Activated naive CD8-positive, alpha-beta T cell treated with anti-CD3 and anti-CD28 coated beads, Interleukin-2, amount 10 ng/mL, durations not matched to agents 7 days and 5 days (primary cell): ENCODE data around the gene GALNT18. TPM values are rescaled to one million over a fixed set of nuclear protein-coding genes. Genes with fewer than 3 reads are reported as not detected.
A peak's percentile ranks its signal among the peaks of the same experiment; 100 is the strongest.

Experiments used
- ATAC-seq: fragments of 150-1000 bp; cut with Tn5 transposase; one replicate; pipeline ENCODE4 v1.10.0; 2021; ENCODE audit warnings: low read depth, moderate library complexity
- POLR2A ChIA-PET: fragments of 350-600 bp; sonication (Branson Sonifier 250); formaldehyde crosslinking; loops from one replicate; lab custom pipeline; 2021; ENCODE audit warnings: antibody characterized with exemption; lab: Charles Lee
- DNase-seq: peaks from one replicate; pipeline ENCODE4 v3.0.0; 2021
- H3K27ac Mint-ChIP-seq: one replicate; pipeline ENCODE4 v1.8.0; 2022; ENCODE audit warnings: mild to moderate bottlenecking, mixed read lengths
- H3K27me3 Mint-ChIP-seq: one replicate; pipeline ENCODE4 v1.8.0; 2022; ENCODE audit warnings: mild to moderate bottlenecking, moderate library complexity, mixed read lengths
- H3K36me3 Mint-ChIP-seq: one replicate; pipeline ENCODE4 v1.8.0; 2021; ENCODE audit warnings: mild to moderate bottlenecking, mixed read lengths
- H3K4me1 Mint-ChIP-seq: one replicate; pipeline ENCODE4 v1.8.0; 2021; ENCODE audit warnings: mixed read lengths
- H3K4me3 Mint-ChIP-seq: one replicate; pipeline ENCODE4 v1.8.0; 2022; ENCODE audit warnings: mild to moderate bottlenecking, moderate library complexity, mixed read lengths
- H3K9me3 Mint-ChIP-seq: one replicate; pipeline ENCODE4 v1.8.0; 2021; ENCODE audit warnings: mixed read lengths
- total RNA-seq, 2 experiments: library from RNA; stranded (reverse); gene quantifications; one replicate each; pipeline ENCODE4 v1.2.3, GENCODE V29; 2021

The GALNT18 gene
- total RNA-seq, 2 experiments from 2014 or later: 1.7 to 2.0 TPM

DNA sequence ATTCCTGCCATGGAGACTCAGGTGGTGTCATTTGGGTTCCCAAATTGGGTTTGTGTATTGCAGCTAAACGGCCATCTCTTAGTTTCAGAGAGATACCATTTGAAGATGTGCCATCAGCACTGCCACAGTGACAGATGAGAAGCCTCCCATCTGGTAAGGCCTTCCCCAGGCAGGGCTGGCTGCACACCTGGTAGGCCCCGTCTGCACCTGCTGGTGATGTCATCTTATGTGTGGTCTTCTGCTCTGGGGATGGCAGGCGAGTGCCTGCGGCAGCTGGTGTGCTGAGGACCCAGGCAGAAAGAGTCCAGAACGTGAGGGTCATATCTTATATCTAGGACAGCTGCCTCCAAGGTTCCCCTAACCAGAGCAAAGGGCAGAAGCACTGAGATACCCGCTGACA, 369.4 kb downstream of the GALNT18 start:
- Mint-ChIP-seq H3K27me3 (peaks cover 11% of the 10 kb centered on the region), H3K4me3 (no peak overlapping the region), H3K9me3 (no peaks in the 10 kb centered on the region), H3K36me3 (no peaks in the 10 kb centered on the region), H3K4me1 (no peaks in the 10 kb centered on the region), H3K27ac (no peak overlapping the region)
- POLR2A ChIA-PET: no interaction called here
- ATAC-seq: no peak
- no peak for DNase-seq

DNA sequence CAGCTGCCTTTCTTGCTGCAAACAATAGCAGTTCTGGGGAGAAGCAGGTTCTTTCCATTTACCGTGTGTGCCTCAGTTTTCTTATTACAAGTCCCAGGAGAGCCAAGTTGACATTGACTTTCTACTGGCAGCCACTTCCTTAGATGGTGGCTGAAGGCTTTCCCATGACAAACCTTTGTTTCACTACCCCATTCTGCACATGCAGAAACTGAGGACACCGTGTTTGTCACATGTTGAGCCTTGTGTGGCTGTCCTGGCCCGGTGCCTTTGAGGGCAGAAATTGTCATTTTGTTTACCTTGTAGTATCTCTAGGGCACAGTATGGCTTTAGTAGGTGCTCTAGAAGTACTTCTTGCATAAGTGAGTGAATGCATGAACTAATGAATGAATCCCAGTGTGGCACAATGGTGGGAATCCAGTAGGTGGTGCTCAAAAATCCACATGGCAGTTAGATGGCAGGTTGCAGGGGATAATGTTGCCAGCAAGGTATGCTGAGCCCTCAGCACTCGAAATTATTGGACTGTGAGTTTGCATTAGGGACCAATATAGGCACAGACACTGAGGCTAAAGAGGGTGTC, 370.3 kb downstream of the GALNT18 start:
- POLR2A ChIA-PET: no interaction called here
- peaks cover 7% of the 10 kb centered on the region for H3K27me3 Mint-ChIP-seq
- no peak for ATAC-seq
- H3K4me1 Mint-ChIP-seq: peaks cover 1% of the 10 kb centered on the region
- peaks cover 2% of the 10 kb centered on the region for H3K36me3 Mint-ChIP-seq
- H3K4me3 Mint-ChIP-seq: no peak overlapping the region
- peaks cover 4% of the 10 kb centered on the region for H3K9me3 Mint-ChIP-seq
- H3K27ac Mint-ChIP-seq: no peak overlapping the region
- no peak for DNase-seq

DNA sequence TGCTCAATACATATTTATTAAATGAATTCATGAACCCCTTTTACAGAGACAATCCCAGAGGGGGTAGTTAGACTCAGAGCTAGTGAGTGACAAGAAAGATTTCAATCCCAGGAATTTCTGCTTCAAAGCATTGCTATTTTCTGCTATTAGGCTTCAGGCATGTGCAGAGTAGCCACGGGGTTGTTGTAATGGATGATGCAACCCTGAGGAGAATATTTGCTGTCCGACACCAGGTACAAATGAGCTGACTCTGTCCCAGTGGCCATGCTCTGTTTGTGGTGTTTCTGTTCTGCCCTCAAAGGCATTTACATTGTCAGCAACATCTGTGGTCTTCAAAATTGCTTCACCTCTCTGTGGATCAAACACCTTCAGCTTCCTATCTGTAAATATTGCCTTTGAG, 371.3 kb downstream of the GALNT18 start:
- POLR2A ChIA-PET: no interaction called here
- peaks cover 1% of the 10 kb centered on the region for H3K4me1 Mint-ChIP-seq
- peaks cover 5% of the 10 kb centered on the region for H3K27me3 Mint-ChIP-seq
- no peak overlapping the region for H3K27ac Mint-ChIP-seq
- H3K36me3 Mint-ChIP-seq: peaks cover 2% of the 10 kb centered on the region
- peaks cover 4% of the 10 kb centered on the region for H3K9me3 Mint-ChIP-seq
- no peak overlapping the region for H3K4me3 Mint-ChIP-seq
- no peak for DNase-seq
- ATAC-seq: no peak

DNA sequence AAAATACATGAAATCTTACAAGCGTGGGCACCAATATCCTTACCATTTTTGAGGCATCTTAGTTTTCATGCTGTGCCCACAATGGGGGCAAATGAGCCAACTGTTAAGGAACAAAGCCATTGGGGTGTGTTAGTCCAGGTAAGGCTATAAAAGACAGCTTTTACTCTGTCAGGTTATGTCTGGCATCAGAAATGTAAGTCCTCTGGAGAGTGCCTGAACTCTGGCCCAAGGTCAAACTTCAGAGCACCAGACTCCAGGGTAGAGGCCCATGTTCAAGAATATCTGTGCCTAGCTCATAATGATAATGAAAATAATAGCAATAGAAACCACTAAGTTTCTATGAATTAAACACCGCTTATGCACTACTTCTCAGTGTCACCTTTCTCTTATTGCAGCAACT, 374.2 kb downstream of the GALNT18 start:
- H3K9me3 Mint-ChIP-seq: peaks cover 4% of the 10 kb centered on the region
- H3K4me3 Mint-ChIP-seq: no peak overlapping the region
- POLR2A ChIA-PET: no interaction called here
- ATAC-seq (no peak), DNase-seq (no peak)
- no peak overlapping the region for H3K27ac Mint-ChIP-seq
- peaks cover 2% of the 10 kb centered on the region for H3K36me3 Mint-ChIP-seq
- no peaks in the 10 kb centered on the region for H3K27me3 Mint-ChIP-seq
- peaks cover 1% of the 10 kb centered on the region for H3K4me1 Mint-ChIP-seq

DNA sequence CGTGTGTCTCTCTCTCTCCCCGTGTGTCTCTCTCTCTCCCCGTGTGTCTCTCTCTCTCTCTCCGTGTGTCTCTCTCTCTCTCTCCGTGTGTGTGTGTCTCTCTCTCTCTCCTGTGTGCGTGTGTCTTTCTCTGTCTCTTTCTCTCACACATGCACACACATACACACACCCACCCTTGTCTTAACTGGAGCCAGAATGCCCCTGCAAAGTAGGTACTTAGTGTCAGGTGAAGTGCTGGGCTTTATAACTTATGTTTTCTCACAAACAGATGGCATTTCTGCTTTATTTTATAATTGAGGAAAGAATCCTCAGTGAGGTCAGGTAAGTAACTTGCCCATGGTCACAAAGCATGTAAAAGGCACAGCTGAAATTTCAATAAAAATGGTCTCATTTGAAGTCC, 374.7 kb downstream of the GALNT18 start:
- peaks cover 4% of the 10 kb centered on the region for H3K9me3 Mint-ChIP-seq
- no peak for DNase-seq
- H3K36me3 Mint-ChIP-seq: peaks cover 2% of the 10 kb centered on the region
- H3K4me1 Mint-ChIP-seq: peaks cover 1% of the 10 kb centered on the region
- H3K27ac Mint-ChIP-seq: peak overlapping the region; percentile 73
- H3K4me3 Mint-ChIP-seq: no peak overlapping the region
- POLR2A ChIA-PET: no interaction called here
- H3K27me3 Mint-ChIP-seq: no peaks in the 10 kb centered on the region
- no peak for ATAC-seq

DNA sequence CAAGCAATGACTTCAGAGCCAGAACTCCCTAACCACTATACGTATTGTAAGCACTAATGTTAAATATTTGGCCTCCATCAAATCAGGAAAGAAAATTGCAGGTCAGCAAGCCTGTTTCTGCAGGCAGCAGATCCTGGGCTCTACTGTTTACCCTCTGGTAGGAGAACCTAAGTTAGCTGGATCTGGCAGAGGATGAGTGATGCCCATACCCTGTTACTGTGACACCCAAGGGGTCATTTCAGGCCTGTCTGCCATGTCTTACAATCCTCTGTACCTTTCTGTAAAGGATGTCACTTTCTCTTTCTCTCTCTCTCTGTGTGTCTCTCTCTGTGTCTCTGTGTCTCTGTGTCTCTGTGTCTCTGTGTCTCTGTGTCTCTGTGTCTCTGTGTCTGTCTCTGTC, 375.6 kb downstream of the GALNT18 start:
- POLR2A ChIA-PET: no interaction called here
- H3K36me3 Mint-ChIP-seq: peaks cover 2% of the 10 kb centered on the region
- no peak overlapping the region for H3K4me3 Mint-ChIP-seq
- ATAC-seq: no peak
- no peaks in the 10 kb centered on the region for H3K27me3 Mint-ChIP-seq
- no peak for DNase-seq
- H3K27ac Mint-ChIP-seq: no peak overlapping the region
- peaks cover 4% of the 10 kb centered on the region for H3K9me3 Mint-ChIP-seq
- H3K4me1 Mint-ChIP-seq: peaks cover 1% of the 10 kb centered on the region

DNA sequence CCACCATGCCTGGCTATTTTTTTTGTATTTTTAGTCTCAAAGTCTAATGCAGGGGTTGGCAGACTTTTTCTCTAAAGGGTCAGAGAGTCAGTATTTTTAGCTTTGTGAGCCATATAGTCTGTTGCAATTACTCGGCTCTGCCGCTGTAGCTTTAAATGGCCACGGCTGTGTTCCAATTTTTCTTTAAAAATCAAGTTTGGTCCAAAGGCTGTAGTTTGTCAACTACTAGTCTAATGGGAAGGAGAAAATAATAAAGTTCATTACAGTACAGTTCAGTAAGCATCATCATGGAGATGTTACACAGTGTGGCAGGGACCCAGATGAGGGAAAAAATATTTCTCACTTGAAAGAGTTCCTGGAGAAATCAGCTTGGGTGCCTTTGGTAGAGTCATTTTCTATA, 376.4 kb downstream of the GALNT18 start:
- ATAC-seq: no peak
- no peak overlapping the region for H3K4me3 Mint-ChIP-seq
- DNase-seq: no peak
- H3K9me3 Mint-ChIP-seq: peaks cover 4% of the 10 kb centered on the region
- no peaks in the 10 kb centered on the region for H3K27me3 Mint-ChIP-seq
- POLR2A ChIA-PET: no interaction called here
- peaks cover 2% of the 10 kb centered on the region for H3K36me3 Mint-ChIP-seq
- H3K27ac Mint-ChIP-seq: no peak overlapping the region
- peaks cover 1% of the 10 kb centered on the region for H3K4me1 Mint-ChIP-seq

DNA sequence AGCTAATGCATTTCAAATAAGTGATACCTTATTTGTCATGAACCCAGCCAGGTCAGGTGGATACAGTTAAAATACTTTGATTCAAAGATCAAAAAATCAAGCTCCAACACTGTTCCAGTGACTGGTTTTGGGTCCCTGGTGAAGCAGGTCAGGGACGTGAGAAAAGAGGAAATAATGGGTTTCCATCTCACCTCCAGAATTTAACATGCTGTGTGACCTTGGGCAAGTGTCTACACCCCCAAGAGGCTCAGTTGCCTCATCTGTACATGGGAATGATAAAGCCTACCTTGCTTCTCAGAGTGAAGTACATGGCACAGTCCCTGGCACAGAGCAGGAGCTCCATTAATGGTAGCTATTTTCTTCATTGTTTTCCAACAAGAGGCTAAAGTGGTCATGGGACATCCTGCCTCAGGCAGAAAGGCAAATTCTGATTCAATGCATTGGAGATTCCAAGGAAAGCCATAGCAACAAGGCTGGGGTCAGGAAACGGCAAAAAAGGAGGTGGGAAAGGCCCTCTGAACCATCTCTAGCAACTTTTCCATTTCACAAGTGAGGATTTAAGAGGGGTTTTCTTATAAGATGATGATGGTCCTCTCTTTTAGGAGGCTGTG, 377.2 kb downstream of the GALNT18 start:
- Mint-ChIP-seq H3K27ac (no peak overlapping the region), H3K27me3 (no peaks in the 10 kb centered on the region), H3K36me3 (peaks cover 2% of the 10 kb centered on the region), H3K4me1 (peaks cover 1% of the 10 kb centered on the region), H3K9me3 (peaks cover 4% of the 10 kb centered on the region), H3K4me3 (no peak overlapping the region)
- ATAC-seq: no peak
- POLR2A ChIA-PET: no interaction called here
- no peak for DNase-seq

DNA sequence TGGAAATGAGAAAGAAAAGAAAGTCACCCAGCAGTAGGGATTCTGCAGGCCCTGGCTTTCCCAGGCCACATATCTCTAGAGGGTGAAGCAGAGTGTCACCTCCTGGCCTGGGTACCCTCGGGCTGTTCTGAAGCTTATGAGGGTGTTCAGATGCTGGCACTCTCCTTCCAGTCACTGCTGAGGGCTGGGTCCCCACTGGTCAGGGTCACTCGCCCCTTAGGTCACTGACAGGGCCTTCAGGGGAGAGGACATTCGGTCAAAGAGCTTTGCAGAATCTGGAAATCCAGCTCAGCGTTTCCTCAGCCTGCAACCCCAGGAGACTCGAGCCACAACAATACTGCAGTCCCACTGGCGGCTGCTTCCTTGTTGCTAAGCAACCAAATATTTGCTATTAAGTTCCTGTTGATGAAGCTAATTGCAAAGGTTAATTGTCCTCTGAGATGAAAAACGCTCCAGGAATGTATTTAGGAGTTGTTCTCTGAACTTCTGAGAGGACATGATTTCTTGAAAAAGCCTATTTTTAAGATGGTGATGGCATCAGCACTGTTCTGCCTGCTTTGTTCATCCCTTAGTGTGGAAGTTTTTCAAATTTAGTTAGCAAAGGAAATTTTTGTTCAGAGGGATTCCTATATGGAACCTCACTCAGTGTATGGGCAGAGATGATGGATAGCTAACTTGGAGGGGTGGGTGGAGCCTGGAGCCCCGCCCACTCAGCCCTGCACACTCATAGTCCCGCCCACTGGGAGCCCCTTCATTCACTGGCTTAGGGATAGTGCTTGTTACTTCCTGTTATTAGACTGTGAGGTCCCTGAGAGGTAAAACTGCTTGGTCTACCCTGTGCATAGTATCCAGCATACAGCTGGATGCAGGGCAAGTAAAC, 378.0 kb downstream of the GALNT18 start:
- H3K4me3 Mint-ChIP-seq: no peak overlapping the region
- no peak overlapping the region for H3K27ac Mint-ChIP-seq
- no peaks in the 10 kb centered on the region for H3K27me3 Mint-ChIP-seq
- peaks cover 4% of the 10 kb centered on the region for H3K9me3 Mint-ChIP-seq
- DNase-seq: no peak
- peaks cover 2% of the 10 kb centered on the region for H3K36me3 Mint-ChIP-seq
- peaks cover 1% of the 10 kb centered on the region for H3K4me1 Mint-ChIP-seq
- POLR2A ChIA-PET: no interaction called here
- no peak for ATAC-seq

DNA sequence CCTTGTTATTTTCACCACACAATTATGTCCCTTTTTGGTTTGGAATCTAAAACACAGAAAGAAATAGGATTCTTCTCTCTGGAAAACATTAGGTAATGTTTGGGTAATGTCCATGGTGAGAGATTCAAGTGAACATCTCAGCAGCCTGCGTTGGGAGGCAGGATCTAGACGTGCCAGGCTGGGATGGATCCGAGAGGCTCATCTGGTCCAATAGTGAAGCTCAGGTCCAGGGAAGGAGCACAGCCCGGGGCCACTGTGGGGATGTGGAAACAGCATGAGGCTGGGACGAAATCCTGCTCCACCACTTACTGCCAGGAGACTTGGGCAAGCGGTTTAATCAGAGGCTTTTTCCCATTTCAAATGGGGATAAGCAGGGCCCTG, 378.6 kb downstream of the GALNT18 start:
- no peak overlapping the region for H3K4me3 Mint-ChIP-seq
- POLR2A ChIA-PET: no interaction called here
- DNase-seq: no peak
- no peak for ATAC-seq
- no peaks in the 10 kb centered on the region for H3K27me3 Mint-ChIP-seq
- no peak overlapping the region for H3K27ac Mint-ChIP-seq
- H3K4me1 Mint-ChIP-seq: peaks cover 1% of the 10 kb centered on the region
- peaks cover 4% of the 10 kb centered on the region for H3K9me3 Mint-ChIP-seq
- peaks cover 2% of the 10 kb centered on the region for H3K36me3 Mint-ChIP-seq

DNA sequence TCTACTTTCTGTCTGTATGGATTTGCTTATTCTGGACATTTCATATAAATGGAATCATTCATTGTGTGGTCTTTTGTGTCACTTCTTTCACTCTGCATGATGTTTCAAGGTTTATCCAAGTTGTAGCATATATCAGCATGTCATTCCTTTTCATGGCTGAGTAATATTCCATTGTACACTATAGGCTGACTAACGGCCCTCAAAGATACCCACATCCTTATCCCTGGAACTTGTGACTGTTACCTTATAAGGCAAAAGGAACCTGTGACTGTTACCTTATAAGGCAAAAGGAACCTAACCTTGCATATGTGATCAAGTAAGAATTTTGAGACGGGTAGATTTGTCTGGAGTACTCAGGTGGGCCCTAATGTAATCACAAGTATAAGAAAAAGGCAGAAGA, 380.5 kb downstream of the GALNT18 start:
- Mint-ChIP-seq H3K9me3 (no peaks in the 10 kb centered on the region), H3K4me3 (no peak overlapping the region), H3K27me3 (no peaks in the 10 kb centered on the region), H3K4me1 (no peaks in the 10 kb centered on the region), H3K36me3 (no peaks in the 10 kb centered on the region), H3K27ac (no peak overlapping the region)
- DNase-seq (no peak), ATAC-seq (no peak)
- POLR2A ChIA-PET: no interaction called here

DNA sequence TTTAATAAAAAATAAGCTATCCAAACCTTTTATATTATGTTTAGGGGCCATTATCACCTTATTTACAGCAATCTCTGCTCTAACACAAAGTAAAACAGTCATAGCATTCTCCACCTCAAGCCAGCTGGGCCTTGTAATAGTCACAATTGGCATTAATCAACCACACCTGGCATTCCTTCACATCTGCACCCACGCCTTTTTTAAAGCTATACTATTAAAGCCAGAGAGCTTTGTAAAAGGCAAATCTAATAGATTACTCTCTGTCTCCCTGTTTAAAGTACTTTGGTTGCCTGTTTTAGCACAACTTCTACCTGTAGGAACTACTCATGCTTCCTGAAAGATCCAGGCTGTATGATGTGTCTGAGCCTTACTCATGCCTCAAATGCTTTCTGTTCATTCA, 381.8 kb downstream of the GALNT18 start:
- H3K27me3 Mint-ChIP-seq: no peaks in the 10 kb centered on the region
- POLR2A ChIA-PET: no interaction called here
- no peaks in the 10 kb centered on the region for H3K4me1 Mint-ChIP-seq
- H3K27ac Mint-ChIP-seq: no peak overlapping the region
- no peak overlapping the region for H3K4me3 Mint-ChIP-seq
- no peaks in the 10 kb centered on the region for H3K36me3 Mint-ChIP-seq
- ATAC-seq (no peak), DNase-seq (no peak)
- H3K9me3 Mint-ChIP-seq: no peaks in the 10 kb centered on the region

DNA sequence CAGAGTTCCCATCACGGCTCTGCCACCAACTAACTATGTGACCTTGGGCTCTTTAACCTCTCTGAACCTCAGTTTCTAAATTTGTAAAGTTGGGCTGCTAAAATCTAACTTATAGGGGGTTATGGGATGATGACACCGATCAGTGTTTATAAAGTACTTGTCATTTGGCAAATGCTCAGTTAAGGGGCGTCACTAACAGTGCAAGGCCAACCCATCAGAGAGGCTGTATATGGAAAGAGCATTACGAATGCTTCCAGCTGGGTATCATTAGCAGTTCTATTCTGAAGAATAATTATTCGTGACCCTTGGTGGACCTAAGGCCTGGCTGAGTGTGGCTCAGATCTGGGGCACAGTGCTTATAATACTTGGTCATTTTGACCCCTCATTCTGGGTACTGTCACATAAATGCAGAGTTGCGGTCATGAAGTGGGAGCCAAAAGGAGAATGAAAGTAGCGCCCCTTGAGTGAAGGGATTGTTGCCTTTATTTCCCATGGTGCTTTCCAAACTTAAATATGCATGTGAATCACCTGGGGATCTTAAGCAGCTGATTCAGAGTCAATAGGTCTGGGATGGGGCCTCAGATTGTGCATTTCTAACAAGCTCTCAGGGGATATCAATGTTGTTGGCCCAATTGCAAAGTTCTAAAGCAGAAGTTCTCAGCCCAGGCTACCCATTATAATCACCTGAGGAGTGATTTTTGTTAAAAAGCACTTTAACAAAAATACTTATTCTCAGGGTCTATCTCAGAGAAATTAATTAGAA, 384.6 kb downstream of the GALNT18 start:
- Mint-ChIP-seq H3K27me3 (peaks cover 3% of the 10 kb centered on the region), H3K36me3 (no peaks in the 10 kb centered on the region), H3K4me1 (no peaks in the 10 kb centered on the region), H3K9me3 (no peaks in the 10 kb centered on the region), H3K27ac (no peak overlapping the region), H3K4me3 (no peak overlapping the region)
- no peak for ATAC-seq
- no peak for DNase-seq
- POLR2A ChIA-PET: no interaction called here
